ENCODE measurements around the gene NOS1.

The NOS1 gene

GRCh38 chr12:117363953-117364486 lies 2.6 kb upstream of the NOS1 start:
- DNase-seq (ENCODE audit: low read depth) = no peak

- DNase-seq (ENCODE audit: low read depth) = no peak
Observed at GRCh38 chr12:117363056-117363662, 1.7 kb upstream of the NOS1 start.

- DNase-seq (ENCODE audit: low read depth) = no peak
Observed at GRCh38 chr12:117362391-117362790, 965 bp upstream of the NOS1 start.

- DNase-seq (ENCODE audit: low read depth) = no peak
Observed at GRCh38 chr12:117361905-117362304, 479 bp upstream of the NOS1 start.

GRCh38 chr12:117360551-117361346 lies 677 bp downstream of the NOS1 start:
- DNase-seq (ENCODE audit: low read depth) = no peak

- no peak for DNase-seq (ENCODE audit: low read depth)
Observed at GRCh38 chr12:117360222-117360550, 1.2 kb downstream of the NOS1 start.

GRCh38 chr12:117359029-117359845 lies 2.2 kb downstream of the NOS1 start:
- no peak for DNase-seq (ENCODE audit: low read depth)

- peak; percentile 25 for DNase-seq (ENCODE audit: low read depth)
Observed at GRCh38 chr12:117356048-117356447, 5.4 kb downstream of the NOS1 start.

GRCh38 chr12:117352883-117353282 lies 8.5 kb downstream of the NOS1 start:
- no peak for DNase-seq (ENCODE audit: low read depth)

- DNase-seq (ENCODE audit: low read depth) = no peak
Observed at GRCh38 chr12:117352206-117352605, 9.2 kb downstream of the NOS1 start.

- no peak for DNase-seq (ENCODE audit: low read depth)
Observed at GRCh38 chr12:117350140-117350539, 11.3 kb downstream of the NOS1 start.

GRCh38 chr12:117347588-117347987 lies 13.8 kb downstream of the NOS1 start:
- no peak for DNase-seq (ENCODE audit: low read depth)

GRCh38 chr12:117344716-117345115 lies 16.7 kb downstream of the NOS1 start:
- no peak for DNase-seq (ENCODE audit: low read depth)

GRCh38 chr12:117343849-117344248 lies 17.6 kb downstream of the NOS1 start:
- no peak for DNase-seq (ENCODE audit: low read depth)

- no peak for DNase-seq (ENCODE audit: low read depth)
Observed at GRCh38 chr12:117343296-117343695, 18.1 kb downstream of the NOS1 start.

GRCh38 chr12:117342682-117343081 lies 18.7 kb downstream of the NOS1 start:
- no peak for DNase-seq (ENCODE audit: low read depth)

- DNase-seq (ENCODE audit: low read depth) = no peak
Observed at GRCh38 chr12:117342247-117342646, 19.2 kb downstream of the NOS1 start.

GRCh38 chr12:117339104-117339503 lies 22.3 kb downstream of the NOS1 start:
- no peak for DNase-seq (ENCODE audit: low read depth)

- no peak for DNase-seq (ENCODE audit: low read depth)
Observed at GRCh38 chr12:117334855-117335587, 26.4 kb downstream of the NOS1 start.

GRCh38 chr12:117334051-117334450 lies 27.4 kb downstream of the NOS1 start:
- DNase-seq (ENCODE audit: low read depth) = no peak

GRCh38 chr12:117333331-117333881 lies 28.0 kb downstream of the NOS1 start:
- no peak for DNase-seq (ENCODE audit: low read depth)

GRCh38 chr12:117331691-117332090 lies 29.7 kb downstream of the NOS1 start:
- no peak for DNase-seq (ENCODE audit: low read depth)
